ENCODE data around the gene CLEC12A.
A peak's percentile ranks its signal among the peaks of the same experiment; 100 is the strongest.

CLEC12A gene

GRCh38 chr12:9971181-9971580 lies at the start of gene CLEC12A:
Gene CLEC12A (plus strand): TSS chr12:9971409. CDS start chr12:9971597, 188 bp downstream.
- DNase-seq (ENCODE audit: insufficient read length, low spot score): no peak
- FAIRE-seq: no peak
- TF ChIP-seq CTCF (IDR thresholded peaks at IDR 0.05; ENCODE audit: insufficient read depth, missing control alignments): no peak

DNA sequence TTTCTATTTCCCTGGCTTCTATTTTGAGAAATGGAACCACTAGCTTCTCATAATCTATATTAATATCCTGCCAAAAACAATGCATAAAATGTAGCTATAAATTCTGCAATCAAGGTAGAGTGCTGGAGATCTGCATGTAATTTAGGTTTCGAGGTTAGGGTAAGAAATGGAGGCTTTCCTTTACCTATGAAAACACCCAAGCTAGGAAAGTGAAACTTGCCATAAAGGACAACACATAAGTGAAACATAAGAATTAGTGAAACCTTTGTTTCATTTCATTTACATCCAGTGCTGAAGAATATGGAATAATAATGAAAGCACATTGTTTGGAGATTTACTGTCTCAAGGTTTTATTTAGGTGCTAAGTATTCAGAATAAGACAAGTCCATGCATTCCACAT lies 48.8 kb upstream of the CLEC12A start:
- FAIRE-seq (no peak), DNase-seq (ENCODE audit: insufficient read length, low spot score) (no peak)
- no peak for TF ChIP-seq CTCF (IDR thresholded peaks at IDR 0.05; ENCODE audit: insufficient read depth, missing control alignments)

- DNase-seq (ENCODE audit: insufficient read length, low spot score): no peak
- TF ChIP-seq CTCF (IDR thresholded peaks at IDR 0.05; ENCODE audit: insufficient read depth, missing control alignments): peak; percentile 55
- FAIRE-seq: no peak
These were observed 45.4 kb upstream of the CLEC12A start for GRCh38 chr12:9925705-9926393.

- FAIRE-seq: no peak
These were observed 44.3 kb upstream of the CLEC12A start for GRCh38 chr12:9926876-9927275.

GRCh38 chr12:9928607-9929006 lies 42.6 kb upstream of the CLEC12A start:
- FAIRE-seq: no peak
- TF ChIP-seq CTCF (IDR thresholded peaks at IDR 0.05; ENCODE audit: insufficient read depth, missing control alignments): no peak
- DNase-seq (ENCODE audit: insufficient read length, low spot score): no peak

More at GRCh38 chr12:9926876-9927275, 44.3 kb upstream of the CLEC12A start:
- DNase-seq (ENCODE audit: insufficient read length, low spot score): no peak
- no peak for TF ChIP-seq CTCF (IDR thresholded peaks at IDR 0.05; ENCODE audit: insufficient read depth, missing control alignments)

DNA sequence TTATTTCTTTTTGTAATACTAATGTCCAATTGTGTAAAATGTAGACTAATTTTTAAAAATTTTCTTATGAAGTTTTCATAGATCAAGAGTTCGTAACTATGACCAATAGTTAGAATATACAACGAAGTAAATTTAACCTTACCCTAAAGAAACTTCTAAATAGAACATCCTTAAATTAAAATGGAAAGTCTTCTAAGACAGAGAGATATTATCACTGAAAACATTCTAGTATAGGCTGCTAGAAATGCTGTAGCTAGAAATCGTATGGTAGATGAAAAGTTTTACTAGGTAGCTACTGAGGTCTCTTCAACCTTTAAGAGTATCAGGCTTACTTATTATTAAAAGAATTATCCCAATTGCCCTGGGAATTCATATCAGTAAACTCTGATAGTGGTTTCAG lies 40.0 kb upstream of the CLEC12A start:
- no peak for DNase-seq (ENCODE audit: insufficient read length, low spot score)
- FAIRE-seq: no peak
- no peak for TF ChIP-seq CTCF (IDR thresholded peaks at IDR 0.05; ENCODE audit: insufficient read depth, missing control alignments)

GRCh38 chr12:9932270-9932669 lies 38.9 kb upstream of the CLEC12A start, which contains the start of gene CLEC2A:
Gene CLEC2A (minus strand): TSS chr12:9932370. CDS start chr12:9932329, 41 bp downstream.
- TF ChIP-seq CTCF (IDR thresholded peaks at IDR 0.05; ENCODE audit: insufficient read depth, missing control alignments): no peak
- DNase-seq (ENCODE audit: insufficient read length, low spot score): no peak
- FAIRE-seq: no peak

Measured in D721Med (cell line).